ENCODE results near the gene PPP3R2. TPM values are rescaled to one million over a fixed set of nuclear protein-coding genes. Genes with fewer than 3 reads are reported as not detected.

The PPP3R2 gene
- total RNA-seq: not detected
- 0.02 TPM for polyA plus RNA-seq
- long read RNA-seq, donor 1: 0 reads
- long read RNA-seq, donor 2: 0 reads
- long read RNA-seq, donor 3: 0 reads
- long read RNA-seq, donor 4: 0 reads
- long read RNA-seq, donor 5: 0 reads
- long read RNA-seq, donor 6: 0 reads
- long read RNA-seq, donor 7, partial matches to known transcripts: 0 of 1 reads
- long read RNA-seq, donor 7, other reads (novel, unspliced or antisense): 0 of 1 reads
- long read RNA-seq, donor 8: 0 reads
- long read RNA-seq, donor 9: 0 reads
- long read RNA-seq, donor 10: 0 reads

- no peak for DNase-seq (ENCODE audit: low read depth in 6 of 9, low spot score in 9 of 9)
- 96% methylated on average over 19 of the region's 19 CpGs for WGBS
- no peak within 1 kb of the TSS for H3K4me3 ChIP-seq (ENCODE audit: low read length in 2 of 2)
- H3K9me3 ChIP-seq (ENCODE audit: control insufficient read depth in 2 of 2, insufficient read depth in 1 of 2, low read length in 1 of 2): no peaks in the 10 kb centered on the region
- H3K4me1 ChIP-seq (ENCODE audit: control insufficient read depth in 2 of 2, insufficient read depth in 2 of 2, low read length in 2 of 2): no peaks in the 10 kb centered on the region
- H3K36me3 ChIP-seq (ENCODE audit: control insufficient read depth in 2 of 2, insufficient read depth in 2 of 2, low read length in 1 of 2): no peaks in the 10 kb centered on the region
- H3K27ac ChIP-seq (ENCODE audit: low read depth in 1 of 2, low read length in 1 of 2): no peak within 1 kb of the TSS
- no peaks in the 10 kb centered on the region for H3K27me3 ChIP-seq (ENCODE audit: control insufficient read depth in 2 of 2, insufficient read depth in 1 of 2, low read length in 1 of 2)
Observed at GRCh38 chr9:101594796-101595195, at the start of gene PPP3R2. Gene PPP3R2, minus strand, starts transcription at chr9:101594969. Its CDS starts 48 bp downstream, at chr9:101594921.

GRCh38 chr9:101639785-101640665, 45.3 kb upstream of the PPP3R2 start:
- no peaks in the 10 kb centered on the region for H3K9me3 ChIP-seq (ENCODE audit: control insufficient read depth in 2 of 2, insufficient read depth in 1 of 2, low read length in 1 of 2)
- DNase-seq (ENCODE audit: low read depth in 6 of 9, low spot score in 9 of 9): no peak
- H3K27ac ChIP-seq (ENCODE audit: low read depth in 1 of 2, low read length in 1 of 2): no peak overlapping the region
- no peak overlapping the region for H3K4me3 ChIP-seq (ENCODE audit: low read length in 2 of 2)
- H3K4me1 ChIP-seq (ENCODE audit: control insufficient read depth in 2 of 2, insufficient read depth in 2 of 2, low read length in 2 of 2): no peaks in the 10 kb centered on the region
- no peaks in the 10 kb centered on the region for H3K27me3 ChIP-seq (ENCODE audit: control insufficient read depth in 2 of 2, insufficient read depth in 1 of 2, low read length in 1 of 2)
- WGBS: 87% methylated on average over 2 of the region's 2 CpGs
- H3K36me3 ChIP-seq (ENCODE audit: control insufficient read depth in 2 of 2, insufficient read depth in 2 of 2, low read length in 1 of 2): no peaks in the 10 kb centered on the region

- H3K4me3 ChIP-seq (ENCODE audit: low read length in 2 of 2): no peak overlapping the region
- 98% methylated on average over 1 of the region's 1 CpG for WGBS
Observed at GRCh38 chr9:101639311-101639710, 44.5 kb upstream of the PPP3R2 start.

GRCh38 chr9:101636247-101636646, 41.5 kb upstream of the PPP3R2 start:
- H3K36me3 ChIP-seq (ENCODE audit: control insufficient read depth in 2 of 2, insufficient read depth in 2 of 2, low read length in 1 of 2): no peaks in the 10 kb centered on the region
- no peak for DNase-seq (ENCODE audit: low read depth in 6 of 9, low spot score in 9 of 9)
- H3K9me3 ChIP-seq (ENCODE audit: control insufficient read depth in 2 of 2, insufficient read depth in 1 of 2, low read length in 1 of 2): no peaks in the 10 kb centered on the region
- WGBS: 69% methylated on average over 3 of the region's 3 CpGs
- no peaks in the 10 kb centered on the region for H3K27me3 ChIP-seq (ENCODE audit: control insufficient read depth in 2 of 2, insufficient read depth in 1 of 2, low read length in 1 of 2)
- H3K4me1 ChIP-seq (ENCODE audit: control insufficient read depth in 2 of 2, insufficient read depth in 2 of 2, low read length in 2 of 2): no peaks in the 10 kb centered on the region
- no peak overlapping the region for H3K4me3 ChIP-seq (ENCODE audit: low read length in 2 of 2)
- H3K27ac ChIP-seq (ENCODE audit: low read depth in 1 of 2, low read length in 1 of 2): no peak overlapping the region

More at GRCh38 chr9:101639311-101639710, 44.5 kb upstream of the PPP3R2 start:
- no peak for DNase-seq (ENCODE audit: low read depth in 6 of 9, low spot score in 9 of 9)
- Histone ChIP-seq H3K27ac (ENCODE audit: low read depth in 1 of 2, low read length in 1 of 2) (no peak overlapping the region), H3K4me1 (ENCODE audit: control insufficient read depth in 2 of 2, insufficient read depth in 2 of 2, low read length in 2 of 2) (no peaks in the 10 kb centered on the region), H3K36me3 (ENCODE audit: control insufficient read depth in 2 of 2, insufficient read depth in 2 of 2, low read length in 1 of 2) (no peaks in the 10 kb centered on the region), H3K9me3 (ENCODE audit: control insufficient read depth in 2 of 2, insufficient read depth in 1 of 2, low read length in 1 of 2) (no peaks in the 10 kb centered on the region), H3K27me3 (ENCODE audit: control insufficient read depth in 2 of 2, insufficient read depth in 1 of 2, low read length in 1 of 2) (no peaks in the 10 kb centered on the region)

GRCh38 chr9:101635473-101635872, 40.7 kb upstream of the PPP3R2 start:
- Histone ChIP-seq H3K36me3 (ENCODE audit: control insufficient read depth in 2 of 2, insufficient read depth in 2 of 2, low read length in 1 of 2) (no peaks in the 10 kb centered on the region), H3K27ac (ENCODE audit: low read depth in 1 of 2, low read length in 1 of 2) (no peak overlapping the region), H3K9me3 (ENCODE audit: control insufficient read depth in 2 of 2, insufficient read depth in 1 of 2, low read length in 1 of 2) (no peaks in the 10 kb centered on the region), H3K27me3 (ENCODE audit: control insufficient read depth in 2 of 2, insufficient read depth in 1 of 2, low read length in 1 of 2) (no peaks in the 10 kb centered on the region), H3K4me1 (ENCODE audit: control insufficient read depth in 2 of 2, insufficient read depth in 2 of 2, low read length in 2 of 2) (no peaks in the 10 kb centered on the region), H3K4me3 (ENCODE audit: low read length in 2 of 2) (no peak overlapping the region)
- WGBS: 94% methylated on average over 1 of the region's 1 CpG
- no peak for DNase-seq (ENCODE audit: low read depth in 6 of 9, low spot score in 9 of 9)

- WGBS: 89% methylated on average over 4 of the region's 4 CpGs
- Histone ChIP-seq H3K9me3 (ENCODE audit: control insufficient read depth in 2 of 2, insufficient read depth in 1 of 2, low read length in 1 of 2) (no peaks in the 10 kb centered on the region), H3K36me3 (ENCODE audit: control insufficient read depth in 2 of 2, insufficient read depth in 2 of 2, low read length in 1 of 2) (no peaks in the 10 kb centered on the region), H3K27me3 (ENCODE audit: control insufficient read depth in 2 of 2, insufficient read depth in 1 of 2, low read length in 1 of 2) (no peaks in the 10 kb centered on the region), H3K4me3 (ENCODE audit: low read length in 2 of 2) (no peak overlapping the region), H3K27ac (ENCODE audit: low read depth in 1 of 2, low read length in 1 of 2) (no peak overlapping the region), H3K4me1 (ENCODE audit: control insufficient read depth in 2 of 2, insufficient read depth in 2 of 2, low read length in 2 of 2) (no peaks in the 10 kb centered on the region)
- no peak for DNase-seq (ENCODE audit: low read depth in 6 of 9, low spot score in 9 of 9)
Observed at GRCh38 chr9:101634741-101635409, 40.1 kb upstream of the PPP3R2 start.

- no peak for DNase-seq (ENCODE audit: low read depth in 6 of 9, low spot score in 9 of 9)
- H3K9me3 ChIP-seq (ENCODE audit: control insufficient read depth in 2 of 2, insufficient read depth in 1 of 2, low read length in 1 of 2): no peaks in the 10 kb centered on the region
- no peaks in the 10 kb centered on the region for H3K27me3 ChIP-seq (ENCODE audit: control insufficient read depth in 2 of 2, insufficient read depth in 1 of 2, low read length in 1 of 2)
- H3K36me3 ChIP-seq (ENCODE audit: control insufficient read depth in 2 of 2, insufficient read depth in 2 of 2, low read length in 1 of 2): no peaks in the 10 kb centered on the region
- H3K27ac ChIP-seq (ENCODE audit: low read depth in 1 of 2, low read length in 1 of 2): no peak overlapping the region
- no peaks in the 10 kb centered on the region for H3K4me1 ChIP-seq (ENCODE audit: control insufficient read depth in 2 of 2, insufficient read depth in 2 of 2, low read length in 2 of 2)
- WGBS: 95% methylated on average over 1 of the region's 1 CpG
- no peak overlapping the region for H3K4me3 ChIP-seq (ENCODE audit: low read length in 2 of 2)
Observed at GRCh38 chr9:101632611-101633010, 37.8 kb upstream of the PPP3R2 start.

GRCh38 chr9:101631892-101632291, 37.1 kb upstream of the PPP3R2 start:
- 76% methylated on average over 2 of the region's 2 CpGs for WGBS
- no peaks in the 10 kb centered on the region for H3K27me3 ChIP-seq (ENCODE audit: control insufficient read depth in 2 of 2, insufficient read depth in 1 of 2, low read length in 1 of 2)
- DNase-seq (ENCODE audit: low read depth in 6 of 9, low spot score in 9 of 9): no peak
- no peak overlapping the region for H3K27ac ChIP-seq (ENCODE audit: low read depth in 1 of 2, low read length in 1 of 2)
- H3K36me3 ChIP-seq (ENCODE audit: control insufficient read depth in 2 of 2, insufficient read depth in 2 of 2, low read length in 1 of 2): no peaks in the 10 kb centered on the region
- H3K4me3 ChIP-seq (ENCODE audit: low read length in 2 of 2): no peak overlapping the region
- H3K9me3 ChIP-seq (ENCODE audit: control insufficient read depth in 2 of 2, insufficient read depth in 1 of 2, low read length in 1 of 2): no peaks in the 10 kb centered on the region
- H3K4me1 ChIP-seq (ENCODE audit: control insufficient read depth in 2 of 2, insufficient read depth in 2 of 2, low read length in 2 of 2): no peaks in the 10 kb centered on the region

- H3K27ac ChIP-seq (ENCODE audit: low read depth in 1 of 2, low read length in 1 of 2): no peak overlapping the region
- no peaks in the 10 kb centered on the region for H3K9me3 ChIP-seq (ENCODE audit: control insufficient read depth in 2 of 2, insufficient read depth in 1 of 2, low read length in 1 of 2)
- DNase-seq (ENCODE audit: low read depth in 6 of 9, low spot score in 9 of 9): no peak
- H3K4me3 ChIP-seq (ENCODE audit: low read length in 2 of 2): no peak overlapping the region
- H3K36me3 ChIP-seq (ENCODE audit: control insufficient read depth in 2 of 2, insufficient read depth in 2 of 2, low read length in 1 of 2): no peaks in the 10 kb centered on the region
- no peaks in the 10 kb centered on the region for H3K4me1 ChIP-seq (ENCODE audit: control insufficient read depth in 2 of 2, insufficient read depth in 2 of 2, low read length in 2 of 2)
- no peaks in the 10 kb centered on the region for H3K27me3 ChIP-seq (ENCODE audit: control insufficient read depth in 2 of 2, insufficient read depth in 1 of 2, low read length in 1 of 2)
- 86% methylated on average over 5 of the region's 5 CpGs for WGBS
Observed at GRCh38 chr9:101629636-101630035, 34.9 kb upstream of the PPP3R2 start.
